Brain microvascular endothelial cell (primary cell): ENCODE measurements around the gene AEBP1.

Experiments used
- DNase-seq: peaks from one replicate; pipeline ENCODE4 v3.0.0-alpha.2; 2020
- H3K27ac ChIP-seq: fragments of 250-450 bp; sonication (Bioruptor Pico); 2 replicates; pipeline ENCODE4 v1.5.1; 2020; ENCODE audit warnings: mild to moderate bottlenecking, moderate library complexity
- H3K27me3 ChIP-seq: fragments of 250-450 bp; sonication (Bioruptor Pico); replicated peaks from 2 replicates; pipeline ENCODE4 v1.5.1; 2020; ENCODE audit warnings: mild to moderate bottlenecking
- H3K36me3 ChIP-seq: fragments of 250-450 bp; sonication (Bioruptor Pico); replicated peaks from 2 replicates; pipeline ENCODE4 v1.5.1; 2020; ENCODE audit warnings: mild to moderate bottlenecking
- H3K4me3 ChIP-seq: 2 replicates; pipeline ENCODE4 v1.5.1; 2011; ENCODE audit warnings: low read depth, mild to moderate bottlenecking, control low read depth, low read length, moderate library complexity
- in situ Hi-C: cut with HindIII; loops from 2 replicates; pipeline ENCODE4 v1.10.0; 2017; ENCODE audit warnings: low sequenced_read_pairs, low pct_ligation_motif_present
- TF ChIP-seq, protein P1 (sequence below): IDR thresholded peaks from 2 replicates; pipeline ENCODE4 v1.5.1; 2011; ENCODE audit warnings: low read depth, mild to moderate bottlenecking, moderate library complexity, low read length, control low read depth, inconsistent platforms; ENCODE audit errors: missing control alignments

The AEBP1 gene

DNA sequence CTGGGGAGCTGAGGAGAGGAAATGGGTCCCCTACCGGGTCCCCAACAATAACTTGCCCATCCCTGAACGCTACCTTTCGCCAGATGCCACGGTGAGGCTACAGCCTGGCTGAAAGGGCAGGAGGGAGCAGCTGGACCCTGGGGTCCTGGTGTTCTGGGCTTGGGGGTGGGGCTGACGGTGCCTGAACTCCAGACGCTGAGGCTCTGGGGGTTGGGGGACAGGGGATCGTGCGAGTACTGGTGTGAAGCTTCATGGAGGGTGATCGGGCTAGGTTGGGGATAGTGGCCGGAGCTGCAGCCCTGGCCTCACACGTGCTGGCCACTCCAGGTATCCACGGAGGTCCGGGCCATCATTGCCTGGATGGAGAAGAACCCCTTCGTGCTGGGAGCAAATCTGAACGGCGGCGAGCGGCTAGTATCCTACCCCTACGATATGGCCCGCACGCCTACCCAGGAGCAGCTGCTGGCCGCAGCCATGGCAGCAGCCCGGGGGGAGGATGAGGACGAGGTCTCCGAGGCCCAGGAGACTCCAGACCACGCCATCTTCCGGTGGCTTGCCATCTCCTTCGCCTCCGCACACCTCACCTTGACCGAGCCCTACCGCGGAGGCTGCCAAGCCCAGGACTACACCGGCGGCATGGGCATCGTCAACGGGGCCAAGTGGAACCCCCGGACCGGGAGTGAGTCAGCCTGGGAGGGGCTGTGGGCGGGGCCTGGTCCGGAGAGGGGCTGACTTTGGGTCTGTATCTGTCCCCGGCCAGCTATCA, 8.3 kb downstream of the AEBP1 start:
- DNase-seq, result no peak
- TF ChIP-seq, protein P1, sequence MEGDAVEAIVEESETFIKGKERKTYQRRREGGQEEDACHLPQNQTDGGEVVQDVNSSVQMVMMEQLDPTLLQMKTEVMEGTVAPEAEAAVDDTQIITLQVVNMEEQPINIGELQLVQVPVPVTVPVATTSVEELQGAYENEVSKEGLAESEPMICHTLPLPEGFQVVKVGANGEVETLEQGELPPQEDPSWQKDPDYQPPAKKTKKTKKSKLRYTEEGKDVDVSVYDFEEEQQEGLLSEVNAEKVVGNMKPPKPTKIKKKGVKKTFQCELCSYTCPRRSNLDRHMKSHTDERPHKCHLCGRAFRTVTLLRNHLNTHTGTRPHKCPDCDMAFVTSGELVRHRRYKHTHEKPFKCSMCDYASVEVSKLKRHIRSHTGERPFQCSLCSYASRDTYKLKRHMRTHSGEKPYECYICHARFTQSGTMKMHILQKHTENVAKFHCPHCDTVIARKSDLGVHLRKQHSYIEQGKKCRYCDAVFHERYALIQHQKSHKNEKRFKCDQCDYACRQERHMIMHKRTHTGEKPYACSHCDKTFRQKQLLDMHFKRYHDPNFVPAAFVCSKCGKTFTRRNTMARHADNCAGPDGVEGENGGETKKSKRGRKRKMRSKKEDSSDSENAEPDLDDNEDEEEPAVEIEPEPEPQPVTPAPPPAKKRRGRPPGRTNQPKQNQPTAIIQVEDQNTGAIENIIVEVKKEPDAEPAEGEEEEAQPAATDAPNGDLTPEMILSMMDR, result no peak
- Histone ChIP-seq H3K27me3 (no peaks in the 10 kb centered on the region), H3K4me3 (no peak overlapping the region), H3K27ac (no peak overlapping the region), H3K36me3 (peaks cover 44% of the 10 kb centered on the region)
- in situ Hi-C loops, result no loop called here

DNA sequence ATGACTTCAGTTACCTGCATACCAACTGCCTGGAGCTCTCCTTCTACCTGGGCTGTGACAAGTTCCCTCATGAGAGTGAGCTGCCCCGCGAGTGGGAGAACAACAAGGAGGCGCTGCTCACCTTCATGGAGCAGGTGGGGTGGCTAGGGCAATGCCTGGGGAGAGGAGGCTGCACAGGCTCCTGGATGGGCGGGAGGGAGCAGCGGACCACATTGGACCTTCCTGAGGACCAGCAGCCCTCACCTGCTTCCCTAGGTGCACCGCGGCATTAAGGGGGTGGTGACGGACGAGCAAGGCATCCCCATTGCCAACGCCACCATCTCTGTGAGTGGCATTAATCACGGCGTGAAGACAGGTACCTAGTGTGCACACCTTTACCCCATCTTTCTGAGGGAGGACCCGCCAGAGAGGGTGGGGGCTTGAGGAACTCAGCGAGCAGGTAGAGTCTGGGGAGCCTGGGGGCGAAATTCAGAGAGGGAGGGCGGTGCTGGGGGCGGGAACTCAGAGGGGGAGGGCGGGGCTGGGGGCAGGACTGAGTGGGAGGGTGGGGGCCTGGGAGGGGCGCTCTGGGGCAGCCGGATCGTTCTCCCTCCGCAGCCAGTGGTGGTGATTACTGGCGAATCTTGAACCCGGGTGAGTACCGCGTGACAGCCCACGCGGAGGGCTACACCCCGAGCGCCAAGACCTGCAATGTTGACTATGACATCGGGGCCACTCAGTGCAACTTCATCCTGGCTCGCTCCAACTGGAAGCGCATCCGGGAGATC, 9.0 kb downstream of the AEBP1 start:
- peaks cover 50% of the 10 kb centered on the region for H3K36me3 ChIP-seq

DNA sequence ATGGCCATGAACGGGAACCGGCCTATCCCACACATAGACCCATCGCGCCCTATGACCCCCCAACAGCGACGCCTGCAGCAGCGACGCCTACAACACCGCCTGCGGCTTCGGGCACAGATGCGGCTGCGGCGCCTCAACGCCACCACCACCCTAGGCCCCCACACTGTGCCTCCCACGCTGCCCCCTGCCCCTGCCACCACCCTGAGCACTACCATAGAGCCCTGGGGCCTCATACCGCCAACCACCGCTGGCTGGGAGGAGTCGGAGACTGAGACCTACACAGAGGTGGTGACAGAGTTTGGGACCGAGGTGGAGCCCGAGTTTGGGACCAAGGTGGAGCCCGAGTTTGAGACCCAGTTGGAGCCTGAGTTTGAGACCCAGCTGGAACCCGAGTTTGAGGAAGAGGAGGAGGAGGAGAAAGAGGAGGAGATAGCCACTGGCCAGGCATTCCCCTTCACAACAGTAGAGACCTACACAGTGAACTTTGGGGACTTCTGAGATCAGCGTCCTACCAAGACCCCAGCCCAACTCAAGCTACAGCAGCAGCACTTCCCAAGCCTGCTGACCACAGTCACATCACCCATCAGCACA, 9.7 kb downstream of the AEBP1 start:
- H3K36me3 ChIP-seq, result peaks cover 49% of the 10 kb centered on the region
- in situ Hi-C loops, result no loop called here

More for the DNA sequence above, 9.0 kb downstream of the AEBP1 start:
- Histone ChIP-seq H3K27ac (no peak overlapping the region), H3K4me3 (no peak overlapping the region), H3K27me3 (no peaks in the 10 kb centered on the region)
- in situ Hi-C loops, result no loop called here
- DNase-seq, result no peak
- TF ChIP-seq, protein P1, result no peak

DNA sequence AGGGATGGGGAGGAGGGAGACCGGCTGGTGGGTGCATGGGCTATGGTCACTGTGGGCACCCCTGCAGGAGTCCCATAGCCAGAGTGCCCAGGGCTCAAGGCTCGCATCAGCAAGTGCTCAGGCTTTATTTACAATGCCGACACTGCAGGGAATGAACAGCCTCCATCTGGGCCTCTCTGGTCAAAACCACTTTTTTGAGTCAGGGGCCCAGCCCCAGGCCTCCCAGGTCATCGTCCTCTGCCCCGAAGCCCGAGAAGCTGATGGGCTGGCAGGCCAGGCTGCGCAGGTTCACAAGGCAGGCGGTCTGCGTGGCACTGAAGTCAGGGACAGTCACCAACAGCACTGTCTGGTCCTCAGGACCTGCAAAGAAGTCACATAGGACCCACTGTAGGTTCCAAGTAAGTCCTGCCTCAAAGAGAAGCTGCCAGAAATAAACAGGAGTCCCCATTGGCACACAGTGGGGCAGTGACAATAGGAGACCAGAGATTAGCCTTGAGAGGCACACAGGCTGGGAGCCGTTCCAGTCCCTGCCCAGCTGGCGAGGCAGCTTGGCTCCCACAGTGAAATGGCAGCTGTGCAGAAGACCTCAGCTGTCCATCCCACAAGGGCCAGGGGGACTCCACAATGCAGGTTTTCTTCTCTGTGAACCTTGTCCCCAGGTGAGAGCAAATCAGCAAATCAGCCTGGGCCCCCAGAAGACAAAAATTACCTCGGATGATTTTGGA, 10.6 kb downstream of the AEBP1 start:
- peaks cover 54% of the 10 kb centered on the region for H3K36me3 ChIP-seq
- DNase-seq, result no peak
- no peak overlapping the region for H3K27ac ChIP-seq
- in situ Hi-C loops, result no loop called here
- TF ChIP-seq, protein P1, result no peak
- no peak overlapping the region for H3K4me3 ChIP-seq
- no peaks in the 10 kb centered on the region for H3K27me3 ChIP-seq

More for the DNA sequence above, 9.7 kb downstream of the AEBP1 start:
- Histone ChIP-seq H3K4me3 (no peak overlapping the region), H3K27me3 (no peaks in the 10 kb centered on the region), H3K27ac (no peak overlapping the region)
- no peak for DNase-seq
- TF ChIP-seq, protein P1, result no peak

DNA sequence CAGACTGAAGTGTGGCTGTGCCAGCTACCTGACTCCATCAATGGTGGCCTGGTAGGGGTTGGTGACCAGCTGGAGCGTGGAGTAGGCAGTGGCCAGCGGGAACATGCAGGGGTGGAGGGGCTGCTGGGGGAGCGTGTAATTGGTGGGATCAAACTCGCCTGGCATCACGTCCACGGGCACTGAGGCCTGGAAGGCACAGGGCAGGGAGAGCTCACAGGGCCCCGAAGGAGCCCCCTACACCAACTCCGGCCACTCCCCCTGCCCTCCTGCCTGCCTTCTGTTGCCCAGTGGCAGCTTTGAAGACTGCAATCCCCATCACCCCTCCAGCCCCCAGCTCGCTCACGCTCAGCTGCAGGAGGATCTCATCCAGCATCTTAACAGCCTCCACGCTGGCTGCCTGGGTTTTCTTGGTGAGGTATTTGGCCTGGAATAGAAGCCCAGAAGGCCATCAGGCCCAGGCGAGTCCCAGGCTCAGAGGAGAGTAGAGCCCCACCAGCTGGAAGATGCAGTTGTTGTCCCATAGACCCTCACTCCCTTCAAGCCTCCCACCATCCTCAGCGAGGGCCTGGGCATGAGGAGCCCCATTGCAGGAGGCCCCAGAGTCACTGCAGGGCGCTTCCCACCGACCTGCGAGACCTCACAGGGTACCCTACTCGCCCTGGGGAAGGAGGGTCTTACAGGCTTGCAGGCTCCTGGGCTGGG, 12.1 kb downstream of the AEBP1 start:
- H3K4me3 ChIP-seq, result no peak overlapping the region
- in situ Hi-C loops, result no loop called here

More for the DNA sequence above, 12.1 kb downstream of the AEBP1 start:
- no peak for DNase-seq
- Histone ChIP-seq H3K27me3 (no peaks in the 10 kb centered on the region), H3K36me3 (peaks cover 53% of the 10 kb centered on the region), H3K27ac (no peak overlapping the region)
- TF ChIP-seq, protein P1, result no peak
